CD14-positive monocyte (primary cell): ENCODE results near the gene APOBEC3H. TPM values are rescaled to one million over a fixed set of nuclear protein-coding genes. Genes with fewer than 3 reads are reported as not detected.
A peak's percentile ranks its signal among the peaks of the same experiment; 100 is the strongest.

ENCODE experiments used
- DNase-seq, 3 donors: peaks; one replicate each; pipeline ENCODE4 v3.0.0-alpha.2; 2011 to 2022
- H2AFZ ChIP-seq: 2 replicates; pipeline ENCODE4 v1.6.0; 2012; ENCODE audit warnings: mild to moderate bottlenecking, low read depth, low read length, inconsistent platforms; ENCODE audit not compliant: insufficient read depth, poor library complexity, severe bottlenecking
- H3K27ac ChIP-seq, 2 donors: 1 replicate in 1 of 2; 2 replicates in 1 of 2; pipeline ENCODE4 v1.5.1; 2012 to 2013; ENCODE audit warnings: low read length in 2 of 2, control low read depth in 1 of 2, inconsistent platforms in 1 of 2, low read depth in 1 of 2, mild to moderate bottlenecking in 1 of 2
- H3K27me3 ChIP-seq, 2 donors: one replicate each; pipeline versions ENCODE4 v1.6.0 to v1.6.1; 2011 to 2013; ENCODE audit warnings: low read length in 2 of 2; ENCODE audit not compliant: control insufficient read depth in 2 of 2, insufficient read depth in 2 of 2
- H3K36me3 ChIP-seq, 2 donors: replicated peaks in 1 of 2; 1 replicate in 1 of 2; 2 replicates in 1 of 2; pipeline versions ENCODE4 v1.5.1 to v1.6.1; 2012 to 2013; ENCODE audit warnings: low read length in 2 of 2, control low read depth in 1 of 2, inconsistent platforms in 1 of 2, mild to moderate bottlenecking in 1 of 2; ENCODE audit not compliant: insufficient read depth in 2 of 2, control insufficient read depth in 1 of 2
- H3K4me1 ChIP-seq, 2 donors: 1 replicate in 1 of 2; 2 replicates in 1 of 2; pipeline versions ENCODE4 v1.5.1 to v1.6.1; 2012 to 2013; ENCODE audit warnings: low read length in 2 of 2, control low read depth in 1 of 2, inconsistent platforms in 1 of 2, mild to moderate bottlenecking in 1 of 2, moderate library complexity in 1 of 2; ENCODE audit not compliant: insufficient read depth in 2 of 2, control insufficient read depth in 1 of 2
- H3K4me2 ChIP-seq: replicated peaks from 2 replicates; pipeline ENCODE3; 2012; ENCODE audit warnings: low read length, moderate library complexity, mild to moderate bottlenecking; ENCODE audit not compliant: poor library complexity, severe bottlenecking; ENCODE audit errors: extremely low read depth
- H3K4me3 ChIP-seq, 3 experiments: fragments of 200-600 bp in 1 of 3; sonication (generic) in 1 of 3; replicated peaks in 1 of 3; 1 replicate in 2 of 3; 2 replicates in 1 of 3; pipeline ENCODE4 v1.5.1; 2011 to 2013; ENCODE audit warnings: low read length in 3 of 3, mild to moderate bottlenecking in 3 of 3, control low read depth in 2 of 3, low read depth in 2 of 3, inconsistent platforms in 1 of 3, moderate library complexity in 1 of 3
- H3K79me2 ChIP-seq: 2 replicates; pipeline ENCODE4 v1.6.0; 2012; ENCODE audit warnings: mild to moderate bottlenecking, control low read depth, inconsistent platforms, low read length, moderate library complexity; ENCODE audit not compliant: insufficient read depth
- H3K9ac ChIP-seq: 2 replicates; pipeline ENCODE4 v1.6.0; 2017; ENCODE audit warnings: low read length, mild to moderate bottlenecking; ENCODE audit not compliant: insufficient read depth, poor library complexity, severe bottlenecking
- H3K9me3 ChIP-seq, 2 donors: replicated peaks in 1 of 2; 1 replicate in 1 of 2; 2 replicates in 1 of 2; pipeline versions ENCODE4 v1.5.1 to v1.6.1; 2012 to 2013; ENCODE audit warnings: low read length in 2 of 2, control low read depth in 1 of 2; ENCODE audit not compliant: control insufficient read depth in 1 of 2, insufficient read depth in 1 of 2
- H4K20me1 ChIP-seq: 2 replicates; pipeline ENCODE4 v1.6.0; 2012; ENCODE audit warnings: mild to moderate bottlenecking, low read length, control low read depth, moderate library complexity; ENCODE audit not compliant: insufficient read depth
- H3K27ac Mint-ChIP-seq, 7 donors: one replicate each; pipeline ENCODE4 v1.8.0; 2020; ENCODE audit warnings: mild to moderate bottlenecking in 7 of 7, mixed read lengths in 7 of 7, moderate library complexity in 6 of 7, inconsistent platforms in 2 of 7
- H3K27me3 Mint-ChIP-seq, 3 donors: one replicate each; pipeline ENCODE4 v1.8.0; 2021 to 2022; ENCODE audit warnings: low read depth in 3 of 3, mild to moderate bottlenecking in 3 of 3, mixed read lengths in 3 of 3, moderate library complexity in 3 of 3, inconsistent platforms in 1 of 3
- H3K36me3 Mint-ChIP-seq, 2 donors: one replicate each; pipeline ENCODE4 v1.8.0; 2020; ENCODE audit warnings: mixed read lengths in 2 of 2, inconsistent platforms in 1 of 2, mild to moderate bottlenecking in 1 of 2
- H3K4me1 Mint-ChIP-seq: one replicate; pipeline ENCODE4 v1.8.0; 2020; ENCODE audit warnings: mild to moderate bottlenecking, mixed read lengths
- H3K4me3 Mint-ChIP-seq, 2 donors: one replicate each; pipeline ENCODE4 v1.8.0; 2020; ENCODE audit warnings: mild to moderate bottlenecking in 2 of 2, mixed read lengths in 2 of 2, moderate library complexity in 1 of 2
- H3K9me3 Mint-ChIP-seq, 7 donors: one replicate each; pipeline ENCODE4 v1.8.0; 2020 to 2022; ENCODE audit warnings: mixed read lengths in 7 of 7, mild to moderate bottlenecking in 6 of 7, moderate library complexity in 6 of 7, inconsistent platforms in 2 of 7
- WGBS: methylation state at CpG from one replicate; pipeline ENCODE4 v1.1.5; 2013; ENCODE audit warnings: missing lambda C conversion rate; ENCODE audit not compliant: insufficient coverage; 5-methylcytosine and 5-hydroxymethylcytosine counted together
- intact Hi-C, 2 donors: fragments of 100-400 bp; cut with micrococcal nuclease; formaldehyde crosslinking; loops; one replicate each; pipeline versions ENCODE4 v1.15.0 to v1.15.1; 2023
- polyA plus RNA-seq, 3 donors: library from polyadenylated mRNA; depleted of rRNA in 1 of 3; unstranded in 2 of 3; stranded (reverse) in 1 of 3; fragments of 300-500 nt in 2 of 3; fragments of >200 nt in 1 of 3; fragmentation: Illumina TruSeq in 2 of 3; gene quantifications; 1 replicate in 2 of 3; 2 replicates in 1 of 3; pipeline ENCODE4 v1.2.3, GENCODE V29; 2012 to 2021
- TF ChIP-seq, protein P1 (sequence below): fragments of 200-600 bp; IDR thresholded peaks from one replicate; pipeline ENCODE4 v1.8.0; 2022; ENCODE audit warnings: antibody characterized with exemption, mild to moderate bottlenecking

APOBEC3H gene
- polyA plus RNA-seq, 3 donors, result 0.28 TPM; not detected in 2

GRCh38 chr22:39115977-39116621, 19.1 kb downstream of the APOBEC3H start:
- intact Hi-C loops, result loop anchor here in 1 of 2 donors (10.0 kb wide), 1 partner anchor 101 kb away; the partner anchor contains the start of gene APOBEC3C
- Mint-ChIP-seq H3K36me3 (no peaks in the 10 kb centered on the region), H3K9me3 (peaks cover 0 to 2% (median 0%) of the 10 kb centered on the region in 7 donors), H3K27me3 (peaks cover 4 to 13% (median 6%) of the 10 kb centered on the region in 3 donors), H3K4me1 (peaks cover 14% of the 10 kb centered on the region), H3K27ac (no peak overlapping the region), H3K4me3 (no peak overlapping the region)
- TF ChIP-seq, protein P1, sequence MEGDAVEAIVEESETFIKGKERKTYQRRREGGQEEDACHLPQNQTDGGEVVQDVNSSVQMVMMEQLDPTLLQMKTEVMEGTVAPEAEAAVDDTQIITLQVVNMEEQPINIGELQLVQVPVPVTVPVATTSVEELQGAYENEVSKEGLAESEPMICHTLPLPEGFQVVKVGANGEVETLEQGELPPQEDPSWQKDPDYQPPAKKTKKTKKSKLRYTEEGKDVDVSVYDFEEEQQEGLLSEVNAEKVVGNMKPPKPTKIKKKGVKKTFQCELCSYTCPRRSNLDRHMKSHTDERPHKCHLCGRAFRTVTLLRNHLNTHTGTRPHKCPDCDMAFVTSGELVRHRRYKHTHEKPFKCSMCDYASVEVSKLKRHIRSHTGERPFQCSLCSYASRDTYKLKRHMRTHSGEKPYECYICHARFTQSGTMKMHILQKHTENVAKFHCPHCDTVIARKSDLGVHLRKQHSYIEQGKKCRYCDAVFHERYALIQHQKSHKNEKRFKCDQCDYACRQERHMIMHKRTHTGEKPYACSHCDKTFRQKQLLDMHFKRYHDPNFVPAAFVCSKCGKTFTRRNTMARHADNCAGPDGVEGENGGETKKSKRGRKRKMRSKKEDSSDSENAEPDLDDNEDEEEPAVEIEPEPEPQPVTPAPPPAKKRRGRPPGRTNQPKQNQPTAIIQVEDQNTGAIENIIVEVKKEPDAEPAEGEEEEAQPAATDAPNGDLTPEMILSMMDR, result no peak
- Histone ChIP-seq H3K9me3 (no peaks in the 10 kb centered on the region), H3K9ac (no peak overlapping the region), H3K4me3 (no peak overlapping the region), H3K27me3 (no peaks in the 10 kb centered on the region), H2AFZ (no peak overlapping the region), H3K4me2 (no peak overlapping the region), H4K20me1 (no peaks in the 10 kb centered on the region), H3K36me3 (no peaks in the 10 kb centered on the region), H3K79me2 (no peaks in the 10 kb centered on the region), H3K4me1 (peaks cover 6 to 8% of the 10 kb centered on the region in 2 donors), H3K27ac (no peak overlapping the region)
- 100% methylated on average over 3 of the region's 9 CpGs for WGBS
- DNase-seq, result no peak

DNA sequence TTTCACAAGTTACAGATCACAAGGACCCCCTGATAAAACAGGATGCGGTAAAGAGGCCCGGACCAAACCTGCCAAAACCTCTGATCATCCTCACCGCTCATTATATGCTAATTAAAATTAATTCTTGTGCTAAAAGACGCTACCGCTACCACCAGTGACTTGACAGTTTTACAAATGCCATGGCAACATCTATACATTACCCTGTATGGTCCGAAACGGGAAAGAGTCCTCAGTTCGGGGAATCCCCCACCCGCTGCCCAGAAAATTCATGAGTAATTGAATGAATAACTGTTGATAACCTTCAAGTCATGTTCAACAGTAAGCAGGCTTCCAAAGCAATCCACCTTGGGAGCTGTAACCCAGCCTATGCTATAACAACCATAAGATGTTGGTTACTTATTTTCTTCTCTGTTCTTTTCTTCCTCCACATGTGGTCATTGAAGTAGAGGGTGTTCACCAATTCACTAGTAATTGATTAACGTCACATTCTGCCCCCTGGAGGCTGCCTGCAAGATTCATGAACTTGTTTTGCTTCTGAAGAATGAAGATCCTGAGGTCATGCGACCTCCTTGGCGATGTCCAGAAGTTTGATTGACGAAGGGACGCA, 20.6 kb downstream of the APOBEC3H start:
- no peak overlapping the region for H3K27ac ChIP-seq
- no peaks in the 10 kb centered on the region for H3K9me3 ChIP-seq
- no peaks in the 10 kb centered on the region for H3K36me3 ChIP-seq
- H4K20me1 ChIP-seq, result no peaks in the 10 kb centered on the region
- H3K27ac Mint-ChIP-seq, result peak overlapping the region in 1 of 7 donors; percentile 38
- H3K4me3 ChIP-seq, result no peak overlapping the region
- H3K9me3 Mint-ChIP-seq, result peaks cover 0 to 2% (median 0%) of the 10 kb centered on the region in 7 donors
- no peak overlapping the region for H2AFZ ChIP-seq
- peaks cover 6 to 8% of the 10 kb centered on the region in 2 donors for H3K4me1 ChIP-seq
- H3K36me3 Mint-ChIP-seq, result no peaks in the 10 kb centered on the region
- H3K4me1 Mint-ChIP-seq, result peaks cover 13% of the 10 kb centered on the region
- H3K4me3 Mint-ChIP-seq, result no peak overlapping the region
- no peaks in the 10 kb centered on the region for H3K27me3 ChIP-seq
- 58% methylated on average over 5 of the region's 14 CpGs for WGBS
- no peak overlapping the region for H3K9ac ChIP-seq
- DNase-seq, result peak in 2 of 3 donors; percentile 32 to 43
- no peak overlapping the region for H3K4me2 ChIP-seq
- intact Hi-C loops, result loop anchor here in 1 of 2 donors (10.0 kb wide), 1 partner anchor 103 kb away; the partner anchor contains the start of gene APOBEC3C
- peaks cover 4 to 13% (median 11%) of the 10 kb centered on the region in 3 donors for H3K27me3 Mint-ChIP-seq
- H3K79me2 ChIP-seq, result no peaks in the 10 kb centered on the region
- TF ChIP-seq, protein P1, result peak; percentile 33
